Activated T-helper 1 cell treated with anti-CD3 and anti-CD28 coated beads, Interleukin-12 subunit alpha, Interleukin-12 subunit beta, Interleukin-2, Interleukin-4 antibody, amounts not matched to agents 30 ng/mL and 10 ng/mL and 1 ng/mL, durations not matched to agents 14 hours and 24 hours and 36 hours (primary cell): ENCODE results near the gene PTH2R. TPM values are rescaled to one million over a fixed set of nuclear protein-coding genes. Genes with fewer than 3 reads are reported as not detected.
"Not testable (repeated sequence)": the region's sequence is repeated elsewhere in the genome, so short reads cannot be mapped to it uniquely, and the experiment has no call there.

Source experiments
- DNase-seq: peaks from one replicate; pipeline ENCODE4 v3.0.0; 2021; ENCODE audit warnings: low spot score
- H3K27ac Mint-ChIP-seq: one replicate; pipeline ENCODE4 v1.8.0; 2021; ENCODE audit warnings: mild to moderate bottlenecking, mixed read lengths
- H3K27me3 Mint-ChIP-seq: one replicate; pipeline ENCODE4 v1.8.0; 2022; ENCODE audit warnings: mild to moderate bottlenecking, moderate library complexity, mixed read lengths; ENCODE audit not compliant: insufficient read depth
- H3K36me3 Mint-ChIP-seq: one replicate; pipeline ENCODE4 v1.8.0; 2021; ENCODE audit warnings: low read depth, mixed read lengths
- H3K4me1 Mint-ChIP-seq: one replicate; pipeline ENCODE4 v1.8.0; 2021; ENCODE audit warnings: low read depth, mixed read lengths
- H3K4me3 Mint-ChIP-seq: one replicate; pipeline ENCODE4 v1.8.0; 2021; ENCODE audit warnings: mild to moderate bottlenecking, moderate library complexity, mixed read lengths
- H3K9me3 Mint-ChIP-seq: one replicate; pipeline ENCODE4 v1.8.0; 2021; ENCODE audit warnings: mixed read lengths
- intact Hi-C: fragments of 100-400 bp; cut with micrococcal nuclease; formaldehyde crosslinking; loops from one replicate; pipeline ENCODE4 v1.15.1; 2024
- total RNA-seq: library from RNA; stranded (reverse); gene quantifications from 2 replicates; pipeline ENCODE4 v1.2.3, GENCODE V29; 2022

PTH2R gene
- total RNA-seq, 1 donor from 2014 or later, result 0.10 TPM

GRCh38 chr2:208373460-208374089 lies 33.0 kb upstream of the PTH2R start:
- Mint-ChIP-seq H3K27ac (no peak overlapping the region), H3K4me3 (no peak overlapping the region), H3K4me1 (no peaks in the 10 kb centered on the region), H3K9me3 (no peaks in the 10 kb centered on the region), H3K27me3 (no peaks in the 10 kb centered on the region), H3K36me3 (no peaks in the 10 kb centered on the region)
- intact Hi-C loops, result no loop called here
- no peak for DNase-seq

- no peaks in the 10 kb centered on the region for H3K4me1 Mint-ChIP-seq
- intact Hi-C loops, result no loop called here
- DNase-seq, result no peak
- no peaks in the 10 kb centered on the region for H3K36me3 Mint-ChIP-seq
- H3K27me3 Mint-ChIP-seq, result peaks cover 3% of the 10 kb centered on the region
- no peak overlapping the region for H3K27ac Mint-ChIP-seq
- no peak overlapping the region for H3K4me3 Mint-ChIP-seq
- no peaks in the 10 kb centered on the region for H3K9me3 Mint-ChIP-seq
These were observed 31.0 kb upstream of the PTH2R start for GRCh38 chr2:208375491-208376068.

- H3K9me3 Mint-ChIP-seq, H3K4me1 Mint-ChIP-seq, H3K27ac Mint-ChIP-seq, H3K36me3 Mint-ChIP-seq, H3K27me3 Mint-ChIP-seq, H3K4me3 Mint-ChIP-seq, intact Hi-C loops, DNase-seq: not testable (repeated sequence)
These were observed 29.2 kb upstream of the PTH2R start for GRCh38 chr2:208377344-208377860.

- no peaks in the 10 kb centered on the region for H3K9me3 Mint-ChIP-seq
- H3K36me3 Mint-ChIP-seq, result no peaks in the 10 kb centered on the region
- intact Hi-C loops, result no loop called here
- peaks cover 17% of the 10 kb centered on the region for H3K27me3 Mint-ChIP-seq
- no peaks in the 10 kb centered on the region for H3K4me1 Mint-ChIP-seq
- no peak for DNase-seq
- no peak overlapping the region for H3K27ac Mint-ChIP-seq
- no peak overlapping the region for H3K4me3 Mint-ChIP-seq
These were observed 27.4 kb upstream of the PTH2R start for GRCh38 chr2:208379192-208379591.

GRCh38 chr2:208384637-208385036 lies 22.0 kb upstream of the PTH2R start:
- Mint-ChIP-seq H3K4me1 (no peaks in the 10 kb centered on the region), H3K4me3 (no peak overlapping the region), H3K36me3 (no peaks in the 10 kb centered on the region), H3K27me3 (peaks cover 24% of the 10 kb centered on the region), H3K9me3 (no peaks in the 10 kb centered on the region), H3K27ac (no peak overlapping the region)
- no peak for DNase-seq
- intact Hi-C loops, result no loop called here

GRCh38 chr2:208386541-208386940 lies 20.1 kb upstream of the PTH2R start:
- Mint-ChIP-seq H3K27me3 (peaks cover 18% of the 10 kb centered on the region), H3K4me3 (no peak overlapping the region), H3K9me3 (no peaks in the 10 kb centered on the region), H3K27ac (no peak overlapping the region), H3K36me3 (no peaks in the 10 kb centered on the region), H3K4me1 (no peaks in the 10 kb centered on the region)
- intact Hi-C loops, result no loop called here
- DNase-seq, result no peak

GRCh38 chr2:208389940-208390339 lies 16.7 kb upstream of the PTH2R start:
- no peaks in the 10 kb centered on the region for H3K4me1 Mint-ChIP-seq
- no peak overlapping the region for H3K27ac Mint-ChIP-seq
- no peaks in the 10 kb centered on the region for H3K9me3 Mint-ChIP-seq
- H3K27me3 Mint-ChIP-seq, result peaks cover 6% of the 10 kb centered on the region
- no peak overlapping the region for H3K4me3 Mint-ChIP-seq
- no peak for DNase-seq
- H3K36me3 Mint-ChIP-seq, result no peaks in the 10 kb centered on the region
- intact Hi-C loops, result no loop called here

- Mint-ChIP-seq H3K27ac (no peak overlapping the region), H3K27me3 (peaks cover 11% of the 10 kb centered on the region), H3K36me3 (no peaks in the 10 kb centered on the region), H3K9me3 (no peaks in the 10 kb centered on the region), H3K4me1 (peaks cover 5% of the 10 kb centered on the region), H3K4me3 (no peak overlapping the region)
- DNase-seq, result no peak
- intact Hi-C loops, result no loop called here
These were observed 14.3 kb upstream of the PTH2R start for GRCh38 chr2:208392300-208392699.

GRCh38 chr2:208396796-208397195 lies 9.8 kb upstream of the PTH2R start:
- H3K4me3 Mint-ChIP-seq, H3K27ac Mint-ChIP-seq, DNase-seq, H3K9me3 Mint-ChIP-seq, H3K36me3 Mint-ChIP-seq, H3K4me1 Mint-ChIP-seq: not testable (repeated sequence)
- H3K27me3 Mint-ChIP-seq, result peaks cover 15% of the 10 kb centered on the region
- intact Hi-C loops, result loop anchor here (5.0 kb wide), 2 partner anchors 936 to 1026 kb away; partner anchors contain the start of gene MAP2

GRCh38 chr2:208399201-208399600 lies 7.4 kb upstream of the PTH2R start:
- no peak overlapping the region for H3K4me3 Mint-ChIP-seq
- DNase-seq, result no peak
- no peaks in the 10 kb centered on the region for H3K9me3 Mint-ChIP-seq
- no peaks in the 10 kb centered on the region for H3K36me3 Mint-ChIP-seq
- H3K4me1 Mint-ChIP-seq, result peaks cover 5% of the 10 kb centered on the region
- intact Hi-C loops, result loop anchor here (5.0 kb wide), 2 partner anchors 933 to 1023 kb away; partner anchors contain the start of gene MAP2
- peaks cover 28% of the 10 kb centered on the region for H3K27me3 Mint-ChIP-seq
- H3K27ac Mint-ChIP-seq, result no peak overlapping the region

GRCh38 chr2:208407667-208408066 lies 1.1 kb downstream of the PTH2R start:
- intact Hi-C loops, result no loop called here
- DNase-seq, result no peak
- H3K27ac Mint-ChIP-seq, result no peak overlapping the region
- no peaks in the 10 kb centered on the region for H3K4me1 Mint-ChIP-seq
- H3K36me3 Mint-ChIP-seq, result no peaks in the 10 kb centered on the region
- H3K4me3 Mint-ChIP-seq, result no peak overlapping the region
- H3K9me3 Mint-ChIP-seq, result no peaks in the 10 kb centered on the region
- H3K27me3 Mint-ChIP-seq, result peaks cover 45% of the 10 kb centered on the region

- no peak overlapping the region for H3K4me3 Mint-ChIP-seq
These were observed 7.3 kb downstream of the PTH2R start for GRCh38 chr2:208413931-208414330.

GRCh38 chr2:208415255-208415654 lies 8.7 kb downstream of the PTH2R start:
- H3K4me3 Mint-ChIP-seq, result no peak overlapping the region
- no peaks in the 10 kb centered on the region for H3K9me3 Mint-ChIP-seq
- DNase-seq, result no peak
- peak overlapping the region; percentile 32 for H3K27ac Mint-ChIP-seq
- H3K27me3 Mint-ChIP-seq, result peaks cover 5% of the 10 kb centered on the region
- peaks cover 1% of the 10 kb centered on the region for H3K36me3 Mint-ChIP-seq
- intact Hi-C loops, result no loop called here
- peaks cover 15% of the 10 kb centered on the region for H3K4me1 Mint-ChIP-seq

More at GRCh38 chr2:208413931-208414330, 7.3 kb downstream of the PTH2R start:
- DNase-seq, result no peak
- peaks cover 1% of the 10 kb centered on the region for H3K36me3 Mint-ChIP-seq
- H3K4me1 Mint-ChIP-seq, result peaks cover 15% of the 10 kb centered on the region
- intact Hi-C loops, result no loop called here
- peaks cover 11% of the 10 kb centered on the region for H3K27me3 Mint-ChIP-seq
- H3K9me3 Mint-ChIP-seq, result no peaks in the 10 kb centered on the region
- H3K27ac Mint-ChIP-seq, result no peak overlapping the region
